HG03108 (cell line): Measurements from ENCODE around the gene PPP2R2C.

Source experiments
- ATAC-seq: cut with Tn5 transposase; IDR thresholded peaks from one replicate; pipeline ENCODE4 v1.9.1; 2021; ENCODE audit warnings: moderate library complexity; ENCODE audit not compliant: unreplicated experiment

Gene PPP2R2C

DNA sequence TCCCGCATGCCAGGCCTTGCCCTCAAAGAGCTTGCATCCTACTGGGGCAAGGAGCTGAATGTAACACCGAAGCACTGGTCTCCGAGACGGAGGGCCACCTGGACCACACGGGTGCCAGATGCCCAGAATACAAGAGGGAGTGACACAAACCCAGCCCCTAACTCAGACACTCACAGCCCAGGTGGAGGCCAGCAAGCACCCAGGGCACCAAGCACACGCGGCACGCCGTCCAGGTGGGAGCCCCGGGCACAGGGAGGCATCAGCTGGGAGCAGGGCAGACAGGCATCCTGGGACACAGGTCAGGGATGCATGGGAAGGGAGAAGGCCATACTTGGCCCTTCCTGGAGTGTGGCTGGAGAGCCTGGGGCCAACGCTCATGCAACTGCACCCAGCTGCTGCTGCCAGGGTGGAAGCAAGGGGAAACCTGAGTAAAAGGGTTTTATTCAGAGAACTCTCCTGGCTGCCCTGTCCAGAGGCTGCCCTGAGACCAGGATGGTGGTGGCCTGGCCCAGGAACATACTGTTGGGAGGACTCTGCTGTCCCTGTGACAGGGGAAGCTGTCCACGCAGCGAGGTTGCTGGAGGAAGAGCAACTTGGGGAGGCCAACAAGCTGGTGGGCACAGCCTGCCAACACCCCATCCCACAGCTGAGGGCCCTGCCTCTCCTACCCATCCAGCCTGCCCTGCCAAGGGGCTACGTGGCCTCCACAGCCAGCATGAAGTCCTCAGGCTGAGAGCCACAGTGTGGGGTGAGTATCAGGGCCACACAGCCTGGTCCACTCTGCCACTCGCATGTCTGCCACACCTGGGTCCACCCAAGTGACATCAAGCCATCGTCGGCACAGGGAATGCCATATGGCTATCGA, 22.2 kb upstream of the PPP2R2C start:
- ATAC-seq: no peak

DNA sequence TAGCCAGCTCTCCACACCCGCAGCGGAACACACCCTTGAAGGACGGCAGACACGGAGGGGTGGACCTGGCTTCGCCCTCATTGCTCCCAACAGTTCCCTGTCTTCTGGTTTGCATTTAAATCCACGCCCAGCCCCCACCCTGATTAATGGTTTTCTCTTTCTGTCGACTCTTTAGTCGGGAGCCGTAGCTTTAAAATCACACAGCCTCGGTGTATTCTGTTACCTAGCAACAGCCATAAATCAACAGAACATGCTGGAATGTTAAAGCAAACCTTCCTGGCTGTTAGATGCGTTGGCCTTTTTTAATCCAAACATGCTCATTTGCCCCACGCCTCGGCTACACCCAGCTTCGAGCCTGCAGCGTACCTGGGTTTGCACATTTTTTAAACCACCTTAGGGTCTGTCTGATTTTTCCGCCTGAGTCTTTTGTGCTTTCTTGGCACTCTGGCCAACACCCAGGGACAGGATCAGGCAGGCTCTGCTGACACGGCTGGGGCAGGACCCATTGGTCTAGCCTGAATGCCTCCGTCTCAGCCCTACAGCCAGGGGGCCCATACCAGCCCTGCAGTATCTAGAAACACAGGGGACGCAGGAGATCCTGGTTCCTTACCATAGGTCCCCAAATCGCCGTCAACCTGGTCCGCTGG, 21.4 kb upstream of the PPP2R2C start:
- no peak for ATAC-seq

DNA sequence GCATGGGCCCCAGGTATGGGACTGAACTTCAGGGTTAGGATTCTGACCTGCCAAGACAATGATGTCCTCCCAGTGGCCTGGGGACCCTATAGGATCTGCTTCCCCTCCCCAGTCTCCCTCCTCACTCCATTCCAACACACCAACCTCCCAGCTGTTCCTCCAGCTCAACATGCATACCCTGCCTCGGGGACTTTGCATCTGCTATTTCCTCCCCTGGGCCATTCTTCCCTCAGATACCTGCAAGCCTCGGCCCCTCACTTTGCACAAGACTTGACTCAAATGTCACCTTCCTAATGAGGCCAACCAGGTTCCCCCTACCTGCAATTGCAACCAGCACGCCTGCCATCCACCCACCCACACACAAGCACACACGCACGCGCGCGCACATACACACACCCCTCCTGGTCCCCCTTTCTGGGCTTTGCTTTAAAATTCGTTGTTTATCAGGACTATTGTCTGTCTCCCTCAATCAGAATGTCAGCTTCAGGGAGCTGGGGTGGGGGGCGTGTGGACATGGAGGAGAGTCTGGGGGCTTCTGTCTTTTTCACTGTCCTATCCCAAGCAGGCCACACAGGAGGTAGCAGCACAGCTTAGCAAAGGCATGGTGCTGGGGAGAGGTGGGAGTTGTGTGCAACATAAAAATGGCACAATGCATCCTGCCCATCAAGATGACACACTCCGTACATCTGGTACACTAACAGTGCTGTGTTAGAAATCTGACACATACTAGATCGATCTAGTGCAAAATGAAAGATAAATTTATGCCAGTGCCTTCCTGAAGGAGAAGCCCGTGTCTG, 20.6 kb upstream of the PPP2R2C start:
- ATAC-seq: no peak

DNA sequence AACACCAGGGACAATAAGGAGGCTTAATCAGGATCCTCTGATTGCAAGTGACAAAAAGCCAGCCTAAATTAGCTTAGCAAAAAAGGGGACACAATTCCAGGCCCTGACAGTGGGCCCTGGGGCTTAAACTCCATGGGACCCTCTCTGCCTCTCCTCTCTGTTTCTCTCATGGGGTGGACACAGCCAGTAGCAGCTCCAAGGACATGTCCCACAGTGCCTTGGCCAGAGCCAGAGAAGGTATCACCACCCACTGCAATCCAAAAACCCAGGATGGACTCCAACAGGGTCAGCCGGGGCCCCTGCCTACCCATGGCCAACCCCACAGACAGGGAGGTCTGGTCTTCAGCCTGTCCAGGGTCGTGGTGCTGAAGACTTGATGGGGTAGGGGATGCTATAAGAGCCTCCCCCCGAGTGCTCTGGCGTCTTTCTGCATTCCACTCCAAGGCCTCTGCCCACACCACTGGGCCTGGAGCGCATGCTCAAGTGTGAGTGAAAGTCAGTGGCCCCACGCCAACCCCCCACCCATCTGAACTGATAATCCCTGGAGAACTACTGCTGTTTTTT, 19.7 kb upstream of the PPP2R2C start:
- no peak for ATAC-seq

DNA sequence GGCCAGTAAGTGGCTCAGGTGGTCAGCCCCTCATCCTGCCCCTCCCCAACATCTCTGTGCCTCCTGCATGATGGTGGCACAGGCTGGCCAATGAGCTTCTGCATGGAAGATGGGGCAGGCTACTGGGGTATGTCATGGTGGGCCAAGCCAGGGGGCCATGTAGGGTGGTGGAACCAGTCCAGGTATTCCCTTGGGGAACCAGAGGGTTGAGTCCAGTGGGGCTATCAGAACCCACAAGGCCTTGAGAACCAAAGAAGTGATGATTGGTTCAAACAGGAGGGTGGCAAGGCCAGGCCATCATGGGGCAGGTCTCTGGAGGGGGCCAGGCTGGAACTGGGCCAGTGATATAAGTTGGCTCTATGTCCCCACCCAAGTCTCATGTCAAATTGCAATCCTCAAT, 18.8 kb upstream of the PPP2R2C start:
- no peak for ATAC-seq

DNA sequence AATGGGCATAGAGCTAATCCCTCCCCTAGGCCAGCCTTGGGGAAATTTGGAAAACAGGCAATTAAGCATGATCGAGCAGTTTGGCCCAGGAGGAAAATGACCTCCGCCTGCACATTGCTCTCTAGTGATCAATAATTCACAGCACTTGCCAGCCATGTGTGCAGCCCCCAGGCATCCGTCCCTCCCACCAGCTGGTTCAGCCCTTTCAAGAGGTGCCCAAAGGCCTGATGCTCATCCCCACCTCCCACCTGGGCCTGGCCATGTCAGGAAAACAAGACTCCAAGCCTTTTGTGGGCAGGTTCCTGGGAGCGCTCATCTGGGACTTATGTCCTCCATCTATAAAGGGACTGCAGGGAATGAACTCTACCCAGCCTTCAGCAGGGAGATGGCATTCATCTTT, 17.5 kb upstream of the PPP2R2C start:
- ATAC-seq: no peak

DNA sequence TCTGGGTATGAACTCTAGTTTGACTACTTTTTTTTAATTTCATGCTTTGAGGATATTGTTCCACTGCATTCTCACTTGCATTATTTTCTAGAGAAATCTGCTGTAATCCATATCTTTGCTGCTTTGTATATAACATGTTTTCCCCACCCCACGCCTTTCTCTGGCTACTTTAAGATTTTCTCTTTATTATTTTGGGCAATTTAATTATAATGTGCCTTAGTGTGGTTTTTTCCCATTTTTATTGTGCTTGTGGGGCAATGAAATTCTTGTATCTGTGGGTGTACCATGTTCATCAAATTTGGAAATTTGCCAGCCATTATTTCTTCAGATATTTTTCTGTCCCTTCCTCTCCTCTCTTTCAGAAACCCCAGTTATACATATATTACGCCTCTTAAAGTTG, 15.1 kb upstream of the PPP2R2C start:
- ATAC-seq: no peak

DNA sequence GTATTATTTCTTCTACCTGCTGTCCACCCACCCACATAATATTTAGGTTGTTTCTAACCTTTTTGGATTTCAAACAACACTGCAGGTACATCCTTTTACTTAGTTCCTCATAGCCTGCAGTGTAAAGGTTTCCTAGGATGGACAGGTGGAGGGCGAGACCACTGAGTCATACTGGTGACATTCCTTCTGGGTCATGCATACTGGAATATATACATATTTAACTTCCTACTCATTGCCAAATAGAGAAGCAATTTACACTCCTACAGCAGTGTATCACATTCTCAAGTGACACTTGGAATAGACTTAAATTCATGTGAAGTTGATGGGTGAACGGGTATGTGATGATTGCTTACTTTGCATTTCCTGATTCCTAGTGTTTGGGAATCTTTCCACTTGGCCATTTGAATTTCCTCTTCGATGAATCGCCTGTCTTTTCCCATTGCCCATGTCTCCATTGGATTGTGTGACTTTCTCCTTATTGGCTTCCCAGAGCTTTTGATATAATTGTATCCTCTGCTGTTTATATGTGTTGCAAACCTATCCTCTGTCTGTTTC, 8.2 kb upstream of the PPP2R2C start:
- ATAC-seq: no peak

DNA sequence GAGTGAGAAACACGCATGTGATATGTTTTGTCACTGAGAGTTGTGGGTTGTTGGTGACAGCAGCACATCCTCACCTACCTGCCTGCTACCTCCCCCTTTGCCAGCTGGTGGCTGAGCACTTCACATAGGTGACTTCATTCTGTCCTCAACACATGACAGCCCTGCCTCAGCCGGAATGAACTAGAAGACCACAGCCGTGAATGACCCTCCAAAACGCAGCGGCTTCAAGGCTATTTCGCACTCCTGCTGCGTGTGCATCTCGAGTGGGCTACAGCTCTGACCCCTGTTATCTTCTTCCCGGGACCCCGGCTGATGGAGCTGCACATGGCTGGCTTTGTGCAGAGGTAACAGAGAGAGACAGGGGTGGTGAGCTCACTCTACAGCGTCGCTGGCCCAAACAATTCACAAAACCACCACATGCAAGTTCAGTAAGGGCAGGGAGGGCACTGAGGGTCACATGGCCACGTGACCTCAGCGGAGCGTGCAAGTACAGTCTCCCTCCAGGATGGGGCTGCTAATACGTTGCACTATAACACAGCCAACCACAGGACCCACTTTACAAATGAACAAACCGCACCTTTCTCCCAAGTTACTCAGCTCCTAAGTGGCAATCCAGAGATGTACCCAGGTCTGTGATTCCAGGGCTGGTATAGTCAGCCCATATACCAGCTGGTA, 6.3 kb upstream of the PPP2R2C start:
- no peak for ATAC-seq

DNA sequence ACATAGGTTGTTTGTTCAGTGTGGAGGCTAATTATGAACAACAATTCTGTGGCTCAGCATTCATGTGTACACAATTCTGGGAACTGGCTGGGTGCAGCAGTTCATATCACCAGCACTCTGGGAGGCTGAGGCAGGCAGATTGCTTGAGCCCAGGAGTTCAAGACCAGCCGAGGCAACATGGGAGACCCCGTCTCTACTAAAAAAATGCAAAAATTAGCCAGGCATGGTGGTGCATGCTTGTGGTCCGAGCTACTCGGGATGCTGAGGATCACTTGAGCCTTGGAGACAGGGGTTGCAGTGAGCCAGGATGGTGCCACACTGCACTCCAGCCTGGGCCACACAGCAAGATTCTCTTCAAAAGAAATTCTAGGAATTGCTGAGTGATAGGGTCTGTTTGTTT, 4.5 kb upstream of the PPP2R2C start:
- ATAC-seq: no peak

DNA sequence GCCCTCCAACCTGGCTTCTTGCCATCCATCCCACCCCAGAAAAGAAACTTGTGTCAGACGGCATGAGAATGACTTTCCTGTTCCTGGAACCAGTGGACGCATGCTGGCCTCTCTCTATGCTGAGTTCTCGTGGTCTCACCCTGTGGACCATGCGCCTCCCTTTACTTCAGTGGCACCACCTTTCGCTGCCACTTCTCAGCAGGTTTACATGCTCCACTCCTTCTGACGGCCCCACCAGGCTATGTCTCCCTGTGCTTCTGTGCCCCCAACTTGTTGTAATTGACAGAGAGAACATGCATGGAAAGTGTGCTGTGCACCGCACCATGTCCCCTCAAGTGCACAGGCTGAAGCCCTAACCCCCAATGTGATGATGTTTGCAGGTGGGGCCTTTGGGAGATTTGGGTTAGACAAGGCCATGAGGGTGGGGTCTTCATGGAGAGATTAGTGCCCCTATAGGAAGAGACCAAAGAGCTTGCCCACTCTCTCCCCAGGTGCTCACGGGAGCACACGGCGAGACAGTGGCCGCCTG, 3.1 kb upstream of the PPP2R2C start:
- ATAC-seq: no peak

DNA sequence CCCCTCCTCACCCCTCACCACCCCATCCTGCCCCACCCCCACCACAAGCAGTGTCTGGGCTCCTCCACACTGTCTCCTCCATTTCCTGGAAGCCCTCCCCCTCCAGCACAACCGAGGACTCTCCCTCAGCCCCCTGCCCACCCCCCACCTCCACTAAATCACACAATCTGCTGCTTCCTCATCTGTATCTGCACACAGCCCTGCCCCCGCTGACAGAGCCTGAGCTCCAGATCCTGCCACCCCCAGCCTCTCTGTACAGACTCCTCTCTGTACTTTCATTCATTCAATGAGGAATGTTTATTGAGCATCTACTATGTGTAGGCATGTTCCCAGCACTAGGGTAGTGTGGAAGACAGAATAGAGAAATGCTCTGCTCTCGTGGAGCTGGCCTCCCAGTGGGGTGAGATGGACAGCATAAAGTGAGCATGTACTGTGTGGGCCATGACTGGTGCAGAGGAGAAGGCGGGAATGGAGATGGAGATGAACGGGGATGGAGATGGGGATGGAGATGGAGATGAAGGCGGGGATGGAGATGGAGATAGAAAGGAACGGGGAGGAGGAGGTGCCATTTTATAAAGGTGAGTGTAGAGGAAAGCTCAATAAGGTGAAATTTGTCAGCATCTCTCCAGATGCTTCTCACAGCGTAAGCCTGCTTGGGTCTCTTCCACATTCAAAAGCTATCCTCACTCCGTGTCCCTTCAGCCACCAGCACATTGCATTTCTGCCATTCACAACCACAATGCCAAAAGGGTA, 2.5 kb upstream of the PPP2R2C start:
- no peak for ATAC-seq

DNA sequence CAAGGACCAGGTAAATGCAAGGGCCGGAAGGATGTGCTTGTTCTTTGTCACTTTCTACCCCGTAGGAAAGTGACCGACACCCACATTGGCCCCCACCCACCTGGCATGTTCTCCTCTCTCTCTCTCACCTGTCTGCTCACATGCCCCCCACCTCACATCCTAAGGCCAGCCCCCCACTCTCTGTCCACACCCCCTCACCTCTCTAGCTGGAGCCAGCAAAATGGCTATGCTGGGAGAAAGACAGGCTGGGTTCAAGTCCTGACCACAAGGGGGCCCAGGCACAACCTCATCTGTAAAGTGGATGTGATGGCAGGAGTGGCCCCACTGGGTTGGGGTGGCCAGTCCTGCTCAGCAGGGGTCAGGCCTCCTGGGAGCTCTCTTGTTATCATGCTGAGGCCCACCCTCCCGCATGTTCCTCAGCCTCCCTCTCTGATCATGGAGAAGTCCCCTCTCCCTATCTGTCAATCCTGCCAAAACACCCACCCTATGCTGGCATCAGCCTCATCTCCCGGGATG, 1.7 kb upstream of the PPP2R2C start:
- ATAC-seq: no peak

DNA sequence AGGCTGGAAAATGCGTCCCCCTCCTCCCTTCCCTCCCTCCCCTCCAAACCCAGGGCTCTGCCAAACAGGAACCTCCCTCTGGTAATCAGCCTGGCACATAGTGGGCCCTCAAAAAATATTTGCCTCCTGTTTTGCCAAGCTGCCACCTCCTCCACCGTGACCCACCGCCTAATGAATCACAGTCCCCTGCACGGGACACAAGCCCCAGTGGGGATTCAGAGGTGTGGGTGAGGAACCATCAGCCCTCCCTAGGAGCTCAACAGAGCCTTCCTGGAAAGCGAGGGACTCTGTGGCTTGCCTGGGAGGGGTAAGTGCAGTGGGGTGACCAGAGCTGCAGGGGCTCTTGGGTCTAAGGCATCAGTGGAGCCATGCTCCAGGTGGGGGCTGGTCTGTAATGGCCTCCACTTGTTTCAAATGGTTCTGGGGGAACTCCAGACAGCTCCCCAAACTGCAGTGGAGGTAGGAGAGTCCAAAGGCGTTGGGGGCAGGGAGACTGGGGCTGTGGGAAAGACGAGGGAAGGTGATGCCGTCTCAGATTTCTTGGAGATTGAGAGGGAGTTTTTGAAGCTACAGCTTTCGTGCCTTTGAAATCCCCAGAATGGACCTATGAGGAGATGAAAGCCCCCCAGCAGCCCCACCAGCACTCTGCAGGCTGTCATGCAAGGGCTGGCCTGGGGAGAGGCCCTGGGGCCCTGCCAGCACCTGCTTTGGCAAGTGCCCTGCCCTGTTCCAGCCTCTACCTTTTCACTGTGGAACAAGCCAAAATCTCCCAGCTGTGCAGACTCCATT, 1.0 kb upstream of the PPP2R2C start:
- no peak for ATAC-seq

DNA sequence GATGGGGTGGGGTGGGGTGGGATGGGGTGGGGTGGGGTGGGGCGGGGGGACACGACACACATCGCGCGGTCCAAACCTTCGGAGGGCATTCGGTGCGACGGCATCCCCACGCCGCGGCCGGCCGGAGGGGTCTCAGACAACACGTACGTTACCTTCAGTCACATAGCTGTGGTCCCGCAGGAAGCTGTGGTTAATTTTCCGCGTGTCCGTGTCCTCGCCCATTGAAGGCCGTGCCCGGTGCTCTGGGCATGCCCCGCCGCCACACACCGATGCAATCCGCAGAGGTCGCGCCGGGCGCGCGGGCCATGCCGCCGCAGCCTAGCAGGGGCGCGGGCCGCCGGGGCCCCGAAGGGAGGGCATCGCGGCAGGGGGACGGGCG, 417 bp downstream of the PPP2R2C start:
- no peak for ATAC-seq

DNA sequence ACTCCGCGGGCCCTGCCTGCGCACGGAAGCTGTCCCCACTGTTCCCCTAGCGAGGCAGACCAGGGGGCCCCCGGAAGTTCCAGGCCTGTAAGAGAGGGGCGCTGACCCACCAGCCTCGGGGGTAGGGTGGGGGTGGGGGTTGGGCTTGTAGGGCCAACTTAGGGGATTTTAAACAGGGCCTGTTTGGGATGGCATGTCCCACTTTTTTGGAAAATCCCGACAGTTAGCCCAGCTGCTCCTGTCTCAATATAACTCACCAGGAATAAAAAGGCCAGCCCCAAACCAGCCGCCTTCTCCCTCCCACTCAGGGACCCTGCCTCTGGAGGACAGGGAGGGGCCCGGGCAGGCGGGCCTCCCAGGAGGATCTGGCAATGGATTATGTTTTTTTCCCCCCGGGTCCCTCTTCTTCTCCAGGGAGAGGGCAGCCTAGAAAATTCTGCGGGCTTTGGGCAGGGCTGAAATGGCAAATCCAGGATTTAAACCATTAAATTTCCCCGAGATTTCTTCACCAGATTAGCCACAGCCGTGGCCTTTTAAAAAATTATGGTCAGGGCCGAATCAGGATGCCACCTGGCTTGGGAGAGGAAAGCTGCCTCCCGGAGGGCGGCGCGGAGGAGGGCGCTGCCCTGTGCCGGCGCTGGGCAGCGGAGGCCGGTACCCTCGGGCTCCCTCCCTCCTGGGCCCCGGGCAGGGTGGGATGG, 957 bp downstream of the PPP2R2C start:
- no peak for ATAC-seq

DNA sequence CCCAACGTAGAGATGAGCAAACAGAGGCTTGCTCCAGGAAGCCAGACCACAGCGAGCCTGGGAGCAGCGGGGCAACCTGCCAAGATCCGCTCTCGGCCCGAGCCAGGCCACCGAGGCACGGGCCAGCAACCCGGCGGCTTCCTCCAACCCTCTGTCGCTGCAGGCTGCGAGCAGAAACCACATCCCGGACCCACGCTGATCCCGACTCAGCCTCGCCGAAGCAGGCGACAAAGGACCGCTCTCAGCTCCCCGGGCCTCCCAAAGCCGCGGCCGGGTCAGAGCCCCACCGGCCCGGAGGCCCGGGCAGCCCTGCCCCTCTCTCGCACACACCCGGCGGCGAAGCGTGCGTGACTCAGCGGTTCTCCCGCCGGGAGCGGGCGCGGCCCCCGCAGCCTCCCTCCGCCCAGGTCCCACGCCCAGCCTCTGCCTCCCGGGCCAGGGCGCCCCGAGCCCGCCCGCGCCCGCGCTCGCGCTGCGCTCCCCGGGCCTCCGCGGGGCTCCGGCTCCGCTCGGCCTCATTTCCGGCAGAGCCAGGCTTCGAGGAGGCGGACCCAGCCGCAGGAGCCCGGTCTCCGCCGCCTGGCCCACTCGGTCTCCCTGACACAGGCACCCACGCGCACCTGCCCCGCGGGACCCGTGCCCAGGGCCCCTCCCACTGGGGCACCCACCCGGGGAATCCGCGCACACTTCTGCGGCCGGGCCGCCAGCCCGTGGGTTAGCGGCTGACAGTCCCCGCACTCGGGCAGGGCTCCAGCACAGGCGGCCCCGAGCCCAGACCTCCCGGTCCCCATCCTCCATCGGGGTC, 1.7 kb downstream of the PPP2R2C start:
- no peak for ATAC-seq
